HG03097 (cell line): ENCODE measurements around the gene ST8SIA6.

Source experiments
- ATAC-seq: cut with Tn5 transposase; IDR thresholded peaks from one replicate; pipeline ENCODE4 v1.9.1; 2021; ENCODE audit not compliant: unreplicated experiment, low FRiP score

Gene ST8SIA6

DNA sequence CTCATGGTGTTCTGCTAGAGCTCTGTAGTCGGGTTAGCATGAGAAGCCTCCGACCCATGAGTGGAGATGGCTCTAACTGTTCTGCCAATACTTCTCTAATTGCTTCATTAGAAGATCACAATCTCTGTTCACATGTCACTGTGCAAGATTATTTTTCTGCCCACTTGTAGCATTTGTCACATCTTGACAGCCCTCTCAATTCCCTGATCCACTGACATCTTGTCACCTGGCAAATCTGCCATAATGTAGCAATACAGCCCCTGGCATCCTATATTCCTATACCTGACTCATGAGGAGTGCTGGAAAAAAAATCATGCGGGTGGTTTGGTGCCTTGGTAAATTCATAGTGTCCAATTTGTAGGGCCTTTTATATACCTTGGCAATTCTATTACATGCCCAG lies 58.4 kb downstream of the ST8SIA6 start:
- ATAC-seq, result no peak

DNA sequence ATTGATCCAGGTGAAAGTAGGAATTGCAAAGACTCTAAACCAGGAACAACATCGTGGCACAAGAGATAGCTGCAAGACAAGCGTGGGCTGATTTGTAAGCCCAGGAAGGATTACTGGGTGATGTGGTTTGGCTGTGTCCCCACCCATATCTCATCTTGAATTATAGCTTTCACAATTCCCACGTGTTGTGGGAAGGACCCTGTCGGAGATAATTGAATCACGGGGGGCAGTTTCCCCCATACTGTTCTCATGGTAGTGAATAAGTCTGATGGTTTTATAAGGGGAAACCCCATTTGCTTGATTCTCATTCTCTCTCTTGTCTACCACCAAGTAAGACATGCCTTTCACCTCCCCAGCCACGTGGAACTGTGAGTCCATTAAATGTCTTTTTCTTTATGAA lies 59.5 kb downstream of the ST8SIA6 start:
- no peak for ATAC-seq

DNA sequence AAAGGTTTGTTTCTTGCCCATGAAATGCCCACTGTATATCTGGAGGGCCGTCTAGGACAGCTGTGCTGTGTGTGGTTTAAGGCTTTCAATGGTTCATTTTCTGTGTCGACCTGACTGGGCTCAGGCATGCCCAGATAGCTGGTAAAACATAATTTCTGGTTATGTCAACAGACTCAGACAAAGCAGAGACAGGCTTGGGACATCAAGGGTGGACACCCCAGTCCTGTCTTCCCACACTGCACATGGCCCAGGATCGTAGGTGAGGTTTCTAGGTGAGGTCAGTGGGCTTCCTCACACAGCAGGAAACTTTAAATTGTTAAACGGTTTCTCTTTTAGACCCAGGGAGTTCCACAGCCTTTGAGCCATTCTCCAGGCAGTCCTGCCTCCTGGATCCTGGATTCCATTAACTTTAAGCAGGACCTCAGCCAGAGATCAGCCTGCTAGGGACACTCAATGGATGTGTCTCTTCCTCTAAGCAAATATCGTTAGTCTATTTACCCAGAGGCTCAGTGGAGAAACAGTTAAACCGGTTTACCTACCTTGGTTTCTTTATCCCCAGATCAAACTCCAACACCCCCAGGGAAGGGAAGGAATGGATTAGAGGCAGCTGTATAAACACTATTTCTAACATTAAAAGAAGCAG lies 66.4 kb downstream of the ST8SIA6 start:
- no peak for ATAC-seq

DNA sequence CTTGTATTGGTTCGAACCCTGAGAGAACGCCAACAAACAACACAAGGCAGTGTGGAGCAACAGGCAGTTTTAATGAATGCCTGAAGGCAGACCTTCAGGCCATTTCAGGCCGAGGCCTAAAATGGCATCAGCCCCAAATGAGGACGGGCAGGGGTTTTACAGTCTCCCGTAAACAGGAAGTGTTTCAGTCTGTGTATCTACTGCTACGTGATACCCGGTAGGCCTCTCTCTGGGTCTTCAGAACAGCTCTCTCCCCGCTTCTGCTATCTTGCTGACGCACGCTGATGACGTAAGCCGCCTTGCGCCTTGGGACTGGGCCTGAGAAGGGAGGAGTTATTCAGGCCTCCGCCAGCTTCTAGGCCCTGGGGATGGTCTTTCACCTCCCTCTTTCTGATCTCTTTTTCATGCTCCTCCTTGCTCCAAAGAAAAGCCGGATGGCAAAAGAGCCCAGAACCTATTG lies 67.7 kb downstream of the ST8SIA6 start:
- no peak for ATAC-seq

DNA sequence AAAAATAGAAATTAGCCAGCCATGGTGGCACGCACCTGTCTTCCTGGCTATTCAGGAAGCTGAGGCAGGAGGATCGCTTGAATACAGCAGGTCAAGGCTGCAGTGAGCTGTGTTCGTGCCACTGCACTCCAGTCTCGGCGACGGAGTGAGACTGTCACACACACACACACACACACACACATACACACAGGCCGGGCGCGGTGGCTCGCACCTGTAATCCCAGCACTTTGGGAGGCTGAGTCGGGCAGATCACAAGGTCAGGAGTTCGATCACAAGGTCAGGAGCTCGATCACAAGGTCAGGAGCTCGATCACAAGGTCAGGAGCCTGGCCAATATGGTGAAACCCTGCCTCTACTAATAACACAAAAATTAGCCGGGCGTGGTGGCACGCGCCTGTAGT lies 68.4 kb downstream of the ST8SIA6 start:
- no peak for ATAC-seq

DNA sequence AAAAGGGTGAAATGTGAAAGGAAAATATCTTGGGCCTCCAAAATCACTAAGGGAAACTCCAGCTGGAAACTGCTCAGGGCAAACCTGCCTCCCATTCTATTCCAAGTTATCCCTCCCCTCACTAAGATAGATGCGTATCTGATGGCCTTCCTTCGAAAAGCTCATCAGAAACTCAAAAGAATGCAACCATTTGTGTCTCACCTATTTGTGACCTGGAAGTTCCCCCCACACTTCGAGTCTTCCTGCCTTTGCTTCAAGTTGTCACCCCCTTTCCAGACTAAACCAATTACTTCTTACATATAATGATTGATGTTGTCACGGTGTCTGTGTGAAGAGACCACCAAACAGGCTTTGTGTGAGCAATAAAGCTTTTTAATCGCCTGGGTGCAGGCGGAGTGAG lies 69.3 kb downstream of the ST8SIA6 start:
- ATAC-seq, result no peak

DNA sequence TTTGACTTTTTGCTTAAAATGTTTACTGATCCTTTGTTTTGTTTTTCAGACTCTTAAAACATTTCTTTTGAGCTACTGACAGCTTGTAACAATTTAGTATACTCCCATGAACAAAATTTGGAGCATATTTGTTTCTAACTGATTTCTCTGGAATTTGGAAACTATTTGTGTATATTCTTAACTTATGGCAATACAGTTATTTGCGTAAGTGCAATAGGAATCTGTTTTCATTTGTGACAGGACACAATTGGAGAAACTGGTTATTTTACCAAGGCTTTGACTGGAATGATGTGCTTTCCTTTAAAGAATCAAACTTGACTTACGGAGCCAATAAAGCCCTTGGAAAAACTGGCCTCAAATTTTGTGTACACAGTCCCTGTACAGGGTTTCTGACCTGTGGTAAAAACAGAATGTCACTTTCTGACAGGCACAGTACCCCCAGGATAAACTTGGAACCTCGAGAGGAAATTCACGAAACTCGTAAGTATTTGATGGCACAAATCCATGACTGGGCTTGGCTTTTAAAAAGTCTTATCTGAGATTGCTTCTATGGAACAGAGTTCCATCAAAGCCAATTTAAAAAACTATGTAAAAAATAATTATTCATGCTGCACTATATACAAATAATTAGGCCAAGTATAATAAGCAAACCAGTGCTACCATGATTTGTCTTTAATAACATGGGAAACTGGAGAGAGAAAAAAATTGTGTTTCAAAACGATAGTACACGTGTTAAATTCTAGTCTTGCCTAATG lies 70.4 kb downstream of the ST8SIA6 start:
- ATAC-seq, result no peak

DNA sequence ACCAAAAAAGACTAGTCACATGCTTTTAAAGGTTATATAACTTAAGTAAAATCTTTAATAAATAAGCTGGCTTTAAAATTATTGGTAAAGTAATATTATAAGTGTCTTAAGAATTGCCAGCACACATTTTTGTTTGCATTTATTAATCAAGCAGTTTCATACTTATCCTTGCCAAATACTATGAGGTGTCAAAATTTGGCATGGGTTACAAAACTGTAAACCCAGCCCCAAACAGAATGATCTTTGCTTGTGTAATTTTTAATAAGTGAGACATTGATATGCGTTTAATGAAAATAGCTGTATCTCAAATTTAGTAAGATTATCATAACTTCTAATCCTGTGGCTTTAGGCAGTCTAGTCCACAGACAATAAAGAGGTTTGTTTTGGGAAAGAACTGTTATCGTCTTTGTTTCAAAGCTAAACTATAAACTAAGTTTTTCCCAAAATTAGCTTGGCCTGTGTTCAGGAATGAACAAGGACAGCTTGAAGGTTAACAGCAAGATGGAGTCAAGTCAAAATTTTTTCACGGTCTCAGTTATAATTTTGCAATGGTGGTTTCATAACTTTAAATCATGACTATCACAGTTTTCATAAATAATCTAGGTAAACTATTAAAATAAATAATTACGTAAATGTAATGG lies 72.8 kb downstream of the ST8SIA6 start:
- ATAC-seq, result no peak

DNA sequence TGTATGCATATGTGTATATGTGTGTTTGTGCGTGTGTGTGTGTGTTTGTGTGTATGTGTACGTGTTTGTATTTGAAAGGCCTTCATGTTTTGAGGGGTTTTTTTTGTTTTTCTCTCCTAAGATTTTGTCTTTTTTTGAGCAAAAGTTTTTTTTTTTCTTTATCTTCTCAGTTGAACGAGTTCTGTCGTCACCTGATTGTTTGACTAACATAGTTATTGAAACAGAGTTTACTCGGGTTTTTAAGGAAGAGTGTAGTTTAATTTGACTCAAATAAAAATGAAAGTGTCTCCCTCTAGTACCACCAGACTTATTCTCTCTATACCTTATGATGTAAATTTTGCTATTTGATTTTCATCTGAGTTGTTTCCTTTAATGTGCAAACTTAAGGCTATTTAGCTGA lies 73.5 kb downstream of the ST8SIA6 start:
- no peak for ATAC-seq

DNA sequence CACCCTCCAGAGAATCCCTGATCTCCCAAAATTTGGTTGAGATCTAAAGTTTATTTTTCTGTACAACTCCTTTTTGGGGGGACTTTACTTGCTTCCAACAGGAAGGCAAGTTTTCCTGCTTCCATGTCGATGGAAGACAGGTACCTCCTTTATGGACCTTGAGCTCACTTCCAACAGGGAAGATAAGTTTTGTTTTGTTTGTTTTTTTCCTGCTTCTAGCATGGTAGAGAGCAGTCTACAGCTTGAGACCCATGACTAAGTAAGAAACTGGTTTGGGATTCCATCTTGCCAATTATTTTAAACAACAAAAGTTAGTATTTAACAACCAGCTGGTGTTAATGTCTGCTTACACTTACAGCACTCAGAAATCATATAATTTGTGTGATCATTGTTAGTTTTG lies 74.4 kb downstream of the ST8SIA6 start:
- ATAC-seq, result no peak

DNA sequence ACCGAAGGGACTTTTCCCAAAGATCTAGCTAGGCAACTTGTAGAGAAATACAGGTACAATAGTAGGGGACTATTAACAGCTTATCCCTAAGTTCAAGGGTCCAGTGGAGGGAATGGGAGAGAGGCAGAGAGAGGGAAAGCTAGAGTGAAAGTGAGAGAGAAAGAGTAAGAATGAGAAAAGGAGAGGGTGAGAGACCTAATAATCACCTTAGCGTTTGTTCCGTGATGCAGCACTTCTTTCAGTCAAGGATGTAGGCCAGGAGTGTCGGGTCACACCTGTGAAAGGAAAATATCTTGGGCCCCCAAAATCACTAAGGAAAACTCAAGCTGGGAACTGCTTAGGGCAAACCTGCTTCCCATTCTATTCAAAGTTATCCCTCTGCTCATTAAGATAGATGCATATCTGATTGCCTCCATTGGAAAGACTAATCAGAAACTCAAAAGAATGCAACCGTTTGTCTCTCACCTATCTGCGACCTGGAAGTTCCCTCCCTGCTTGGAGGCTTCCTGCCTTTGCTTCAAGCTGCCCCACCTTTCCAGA lies 75.2 kb downstream of the ST8SIA6 start:
- ATAC-seq, result no peak

DNA sequence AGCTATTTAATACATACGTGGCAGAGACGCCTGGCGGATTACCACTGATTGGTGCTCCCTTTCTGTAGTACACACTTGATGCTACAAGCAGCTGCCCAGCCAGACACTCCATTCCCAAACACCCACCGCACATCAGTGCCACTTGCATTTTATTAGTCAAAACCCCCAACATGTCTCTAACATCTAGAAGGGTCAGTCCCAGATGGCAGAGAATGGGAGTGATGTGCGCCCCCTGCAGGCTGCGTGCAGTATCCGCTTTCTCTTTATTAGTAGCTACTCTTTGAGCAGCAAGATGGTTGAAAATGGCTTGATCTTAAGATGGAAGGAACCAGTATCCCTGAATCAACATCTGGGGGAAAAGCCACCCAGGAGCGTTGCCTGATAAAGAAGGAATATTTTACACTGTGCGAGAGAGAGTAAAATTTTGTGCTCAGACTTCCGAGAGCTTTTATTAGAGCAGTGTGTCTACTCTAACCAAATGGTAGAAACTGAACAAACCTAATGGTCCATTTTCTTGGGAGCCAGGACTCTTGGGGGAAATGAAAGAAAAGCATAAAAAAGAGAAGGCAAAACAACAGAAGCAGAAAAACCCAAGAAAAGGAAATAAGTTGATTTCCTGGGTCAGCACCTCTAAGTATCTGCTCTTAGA lies 78.3 kb downstream of the ST8SIA6 start:
- ATAC-seq, result no peak

DNA sequence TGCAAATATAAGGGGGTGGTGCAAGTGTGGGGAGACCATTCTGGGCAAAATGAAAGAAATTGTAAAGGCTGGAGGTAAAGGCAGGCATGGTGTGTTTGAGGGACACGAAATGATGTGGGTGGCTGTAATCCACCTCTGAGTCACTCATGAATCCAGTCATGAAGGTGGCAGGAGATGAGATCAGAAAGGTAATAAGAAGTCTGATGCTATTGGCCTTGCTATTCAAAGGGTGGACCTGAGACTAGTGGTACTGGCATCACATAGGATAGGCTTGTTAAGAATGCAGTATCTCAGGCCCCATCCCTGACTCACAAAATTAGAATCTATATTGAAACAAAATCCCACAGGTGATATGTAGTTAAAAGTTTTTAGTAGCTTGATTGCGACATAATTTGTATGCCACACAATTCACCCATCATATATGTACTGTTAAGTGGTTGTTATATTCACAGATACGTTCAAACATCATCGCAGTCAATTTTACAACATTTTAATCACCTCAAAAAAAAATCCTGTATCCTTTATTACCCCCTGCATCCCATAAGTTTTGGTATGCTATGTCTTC lies 85.6 kb downstream of the ST8SIA6 start:
- no peak for ATAC-seq

DNA sequence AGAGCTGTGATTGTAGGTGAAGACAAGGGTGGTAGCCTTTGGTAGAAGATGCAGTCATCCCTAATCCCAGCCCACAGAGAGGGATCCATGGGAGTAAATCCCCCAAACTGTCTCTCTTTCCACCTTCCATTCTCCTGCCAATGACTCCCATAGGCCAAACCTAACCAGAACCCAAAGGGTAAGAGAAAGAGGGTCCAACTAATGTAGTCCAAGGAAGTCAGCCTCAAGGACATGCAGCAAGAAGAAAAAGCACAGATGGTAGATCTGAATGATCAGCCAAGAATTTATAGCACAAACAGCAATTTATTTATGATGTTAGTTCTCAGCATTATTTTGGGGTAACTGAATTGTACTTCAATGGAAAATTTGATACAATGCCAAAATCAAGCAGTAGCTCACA lies 87.7 kb downstream of the ST8SIA6 start:
- no peak for ATAC-seq

DNA sequence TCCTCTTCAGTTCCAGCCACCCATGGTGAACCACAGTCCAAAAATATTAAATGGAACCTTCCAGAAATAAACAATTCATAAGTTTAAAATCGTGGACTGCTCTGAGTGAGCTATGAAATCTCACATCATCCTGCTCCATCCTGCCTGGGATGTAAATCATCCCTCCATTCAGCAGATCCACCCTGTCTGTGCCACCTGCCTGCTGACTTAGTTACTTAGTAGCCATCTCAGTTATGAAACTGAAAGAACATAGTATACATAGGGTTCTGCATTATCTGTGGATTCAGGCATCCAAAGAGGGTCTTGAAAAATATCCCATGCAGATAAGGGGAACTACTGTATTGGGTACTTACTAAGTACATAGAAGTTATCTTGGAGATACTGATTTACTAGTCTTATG lies 89.0 kb downstream of the ST8SIA6 start:
- ATAC-seq, result peak; percentile 87

DNA sequence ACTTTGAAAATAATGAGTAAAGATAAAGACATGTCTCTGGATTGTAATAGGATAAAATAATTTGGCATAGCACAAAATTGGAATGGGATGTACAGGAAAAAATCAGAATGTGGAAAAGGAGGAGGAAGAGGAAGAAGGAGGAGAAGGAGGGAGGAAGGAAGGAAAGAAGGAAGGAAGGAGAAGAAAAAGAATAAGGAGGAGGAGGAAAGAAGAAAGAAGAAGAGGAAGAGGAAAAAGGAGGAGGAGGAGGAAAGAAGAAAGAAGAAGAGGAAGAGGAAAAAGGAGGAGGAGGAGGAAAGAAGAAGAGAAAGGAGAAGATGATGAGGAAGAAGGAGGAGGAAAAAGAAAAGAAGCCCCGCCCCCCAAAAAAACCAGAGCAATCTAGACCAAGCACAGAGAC lies 95.9 kb downstream of the ST8SIA6 start:
- ATAC-seq, result no peak

DNA sequence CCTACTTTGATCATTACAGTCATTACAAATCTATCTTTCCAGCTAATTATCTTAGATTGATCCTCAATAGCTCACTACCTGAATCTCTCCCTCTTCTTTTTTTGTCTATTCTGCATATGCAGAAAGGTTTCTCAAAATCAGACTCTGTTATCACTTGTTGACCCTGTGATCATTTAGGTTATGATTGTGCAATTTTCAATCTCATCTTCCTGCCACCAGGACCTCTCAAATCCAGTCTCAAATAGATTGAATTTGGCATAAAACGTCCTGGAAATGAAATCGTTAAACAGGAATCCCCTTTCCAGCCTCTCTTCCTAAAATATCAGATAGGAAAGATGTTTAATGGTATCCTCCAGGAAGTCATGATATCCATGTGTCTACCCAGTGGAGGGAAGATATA lies 96.6 kb downstream of the ST8SIA6 start:
- no peak for ATAC-seq

DNA sequence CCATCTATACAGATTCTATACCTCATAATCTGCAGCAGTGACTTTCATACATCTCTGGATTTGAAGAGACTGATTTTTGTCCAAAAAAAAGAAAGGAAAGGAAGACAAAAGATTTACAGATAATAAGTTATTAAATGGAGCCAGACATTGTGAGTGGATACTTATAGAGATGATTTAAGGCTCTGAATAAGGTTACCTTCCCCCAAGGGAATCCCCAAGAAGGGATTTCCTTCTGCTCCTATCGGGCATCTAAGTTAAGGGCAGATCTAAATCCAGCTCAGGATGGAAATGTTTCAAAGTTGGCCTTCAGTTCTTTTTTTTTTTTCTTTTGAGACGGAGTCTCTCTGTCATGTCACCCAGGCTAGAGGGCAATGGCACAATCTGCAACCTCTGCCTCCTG lies 97.6 kb downstream of the ST8SIA6 start:
- ATAC-seq, result no peak

DNA sequence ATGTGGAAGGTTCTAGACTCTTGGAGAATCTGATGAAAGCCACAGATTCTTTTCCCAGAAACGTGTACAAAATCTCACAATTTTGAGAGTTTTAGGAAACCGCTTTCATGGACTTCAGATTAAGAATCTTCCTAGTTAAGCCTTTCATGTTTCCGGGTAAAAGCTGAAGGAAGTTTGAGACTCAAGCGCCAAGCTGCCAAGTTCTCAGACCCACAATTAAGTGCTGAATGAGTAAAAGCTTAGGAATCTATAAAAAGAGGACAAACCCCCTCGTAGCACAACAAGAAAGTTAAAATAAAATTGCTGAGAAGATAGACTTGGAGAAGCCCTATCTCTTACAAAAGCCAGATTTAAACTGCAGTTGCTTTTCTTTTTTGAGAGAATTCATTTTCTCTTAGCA lies 99.6 kb downstream of the ST8SIA6 start:
- ATAC-seq, result no peak

DNA sequence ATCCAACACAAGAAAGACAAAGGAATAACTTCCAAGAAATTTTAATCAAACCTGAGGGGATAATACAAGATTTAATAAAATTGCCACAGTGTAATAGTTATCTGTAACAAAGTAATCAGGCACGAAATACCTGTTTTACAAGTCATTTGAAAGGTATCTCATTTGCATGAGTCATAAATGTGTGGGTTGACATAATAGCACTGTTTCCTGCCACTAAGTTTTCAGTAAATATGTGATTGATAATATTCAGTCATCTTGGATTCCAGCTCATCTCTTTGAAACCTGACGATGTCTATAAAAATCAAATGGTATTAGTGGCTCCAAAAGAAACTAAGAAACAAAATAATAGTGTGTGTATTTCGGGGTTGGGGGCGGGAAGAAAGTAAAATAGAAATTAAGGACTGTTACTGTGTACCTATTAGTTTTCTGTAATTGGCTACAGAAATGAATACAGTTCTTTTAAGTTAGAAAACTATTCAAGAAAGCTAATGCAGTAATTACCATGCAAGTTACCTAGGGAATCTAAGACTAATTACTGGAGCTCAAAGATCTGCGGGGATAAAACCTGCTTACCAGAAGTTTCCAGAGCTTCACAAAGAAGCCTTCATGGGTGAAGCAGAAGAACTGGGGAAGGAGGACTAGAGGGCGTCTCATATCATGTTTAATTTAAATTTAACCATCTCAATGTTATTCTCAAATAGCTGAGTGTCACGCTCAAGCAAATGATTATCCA lies 100.7 kb downstream of the ST8SIA6 start:
- no peak for ATAC-seq
